H9 (cell line): ENCODE data around the gene CBFA2T2. TPM values are rescaled to one million over a fixed set of nuclear protein-coding genes. Genes with fewer than 3 reads are reported as not detected.

Experiments
- DNase-seq: peaks from one replicate; pipeline ENCODE4 v3.0.0-alpha.2; 2017
- H2AFZ ChIP-seq: one replicate; pipeline ENCODE4 v1.6.1; 2013; ENCODE audit warnings: mild to moderate bottlenecking, low read length, control low read depth, moderate library complexity
- H2AK5ac ChIP-seq: 2 replicates; pipeline ENCODE4 v1.6.1; 2013; ENCODE audit warnings: low read length, control low read depth, mixed read lengths; ENCODE audit not compliant: insufficient read length
- H2BK120ac ChIP-seq: one replicate; pipeline ENCODE4 v1.6.1; 2013; ENCODE audit warnings: low read depth, mild to moderate bottlenecking, low read length, control low read depth, inconsistent platforms; ENCODE audit not compliant: poor library complexity, severe bottlenecking
- H2BK12ac ChIP-seq: 2 replicates; pipeline ENCODE4 v1.6.1; 2013; ENCODE audit warnings: low read length, control low read depth, mixed read lengths, low read depth; ENCODE audit not compliant: insufficient read length
- H2BK15ac ChIP-seq: 2 replicates; pipeline ENCODE4 v1.6.1; 2013; ENCODE audit warnings: low read depth, low read length, control low read depth
- H2BK20ac ChIP-seq: one replicate; pipeline ENCODE4 v1.6.1; 2013; ENCODE audit warnings: low read depth, mild to moderate bottlenecking, low read length, control low read depth, inconsistent platforms; ENCODE audit not compliant: poor library complexity, severe bottlenecking
- H2BK5ac ChIP-seq: 2 replicates; pipeline ENCODE4 v1.6.1; 2013; ENCODE audit warnings: low read length, control low read depth, mixed read lengths; ENCODE audit not compliant: insufficient read length
- H3K14ac ChIP-seq: 2 replicates; pipeline ENCODE4 v1.6.1; 2013; ENCODE audit warnings: low read length, control low read depth; ENCODE audit not compliant: insufficient read depth
- H3K18ac ChIP-seq: 2 replicates; pipeline ENCODE4 v1.6.1; 2013; ENCODE audit warnings: low read depth, mild to moderate bottlenecking, mixed read lengths, low read length, control low read depth; ENCODE audit not compliant: insufficient read length
- H3K23ac ChIP-seq: 2 replicates; pipeline ENCODE4 v1.6.1; 2013; ENCODE audit warnings: low read length, control low read depth, mixed read lengths, low read depth; ENCODE audit not compliant: insufficient read length
- H3K23me2 ChIP-seq: 2 replicates; pipeline ENCODE4 v1.6.1; 2013; ENCODE audit warnings: low read depth, mild to moderate bottlenecking, mixed read lengths, low read length, control low read depth; ENCODE audit not compliant: insufficient read length, poor library complexity, severe bottlenecking
- H3K27ac ChIP-seq: 2 replicates; pipeline ENCODE4 v1.5.1; 2013; ENCODE audit warnings: low read length, control low read depth, mixed read lengths, low read depth; ENCODE audit not compliant: insufficient read length
- H3K27me3 ChIP-seq: 2 replicates; pipeline ENCODE4 v1.6.1; 2013; ENCODE audit warnings: low read length, control low read depth, inconsistent platforms; ENCODE audit not compliant: insufficient read depth
- H3K4ac ChIP-seq: 2 replicates; pipeline ENCODE4 v1.6.1; 2013; ENCODE audit warnings: low read depth, mild to moderate bottlenecking, control low read depth, inconsistent platforms, low read length, moderate library complexity
- H3K4me1 ChIP-seq: 2 replicates; pipeline ENCODE4 v1.6.1; 2013; ENCODE audit warnings: low read length, control low read depth, inconsistent platforms; ENCODE audit not compliant: insufficient read depth
- H3K4me2 ChIP-seq: 2 replicates; pipeline ENCODE4 v1.6.1; 2013; ENCODE audit warnings: low read length, control low read depth, mixed read lengths; ENCODE audit not compliant: insufficient read length, insufficient read depth
- H3K56ac ChIP-seq: 2 replicates; pipeline ENCODE4 v1.6.1; 2013; ENCODE audit warnings: low read depth, mild to moderate bottlenecking, mixed read lengths, low read length, control low read depth; ENCODE audit not compliant: insufficient read length
- H3K79me1 ChIP-seq: 2 replicates; pipeline ENCODE4 v1.6.1; 2013; ENCODE audit warnings: low read depth, mild to moderate bottlenecking, moderate library complexity, low read length, control low read depth, inconsistent platforms; ENCODE audit not compliant: insufficient read depth, poor library complexity, severe bottlenecking
- H3K79me2 ChIP-seq: 2 replicates; pipeline ENCODE4 v1.6.1; 2013; ENCODE audit warnings: low read length, control low read depth, inconsistent platforms; ENCODE audit not compliant: insufficient read depth
- H3K9ac ChIP-seq: 2 replicates; pipeline ENCODE4 v1.6.1; 2013; ENCODE audit warnings: low read length, control low read depth, mixed read lengths; ENCODE audit not compliant: insufficient read length; ENCODE audit errors: extremely low read depth
- H3K9me3 ChIP-seq: one replicate; pipeline ENCODE4 v1.6.1; 2013; ENCODE audit warnings: low read depth, low read length, inconsistent platforms; ENCODE audit not compliant: control insufficient read depth
- H3T11ph ChIP-seq: one replicate; pipeline ENCODE4 v1.6.1; 2013; ENCODE audit warnings: mild to moderate bottlenecking, low read length, control low read depth, inconsistent platforms
- H4K20me1 ChIP-seq: one replicate; pipeline ENCODE4 v1.6.1; 2013; ENCODE audit not compliant: control insufficient read depth, insufficient read length, insufficient read depth
- H4K5ac ChIP-seq: 2 replicates; pipeline ENCODE4 v1.6.1; 2013; ENCODE audit warnings: low read depth, mild to moderate bottlenecking, mixed read lengths, low read length, control low read depth; ENCODE audit not compliant: insufficient read length
- H4K8ac ChIP-seq: replicated peaks from 2 replicates; pipeline ENCODE4 v1.6.1; 2013; ENCODE audit warnings: low read length, control low read depth, mixed read lengths, low read depth; ENCODE audit not compliant: insufficient read length
- H4K91ac ChIP-seq: 2 replicates; pipeline ENCODE4 v1.6.1; 2013; ENCODE audit warnings: low read depth, mild to moderate bottlenecking, moderate library complexity, mixed read lengths, low read length, control low read depth; ENCODE audit not compliant: insufficient read length
- H3K27ac Mint-ChIP-seq, 3 experiments: 2 replicates in 2 of 3; 3 replicates in 1 of 3; pipeline ENCODE4 v1.8.0; 2020 to 2021; ENCODE audit warnings: mixed read lengths in 3 of 3, mild to moderate bottlenecking in 1 of 3, moderate library complexity in 1 of 3
- H3K27me3 Mint-ChIP-seq: 2 replicates; pipeline ENCODE4 v1.8.0; 2021; ENCODE audit warnings: low read depth, mild to moderate bottlenecking, moderate library complexity, mixed read lengths
- H3K36me3 Mint-ChIP-seq, 3 experiments: 2 replicates in 2 of 3; 3 replicates in 1 of 3; pipeline ENCODE4 v1.8.0; 2020 to 2021; ENCODE audit warnings: low read depth in 3 of 3, mixed read lengths in 3 of 3; ENCODE audit not compliant: insufficient read depth in 1 of 3
- H3K4me1 Mint-ChIP-seq, 2 experiments: 2 replicates each; pipeline ENCODE4 v1.8.0; 2020; ENCODE audit warnings: mixed read lengths in 2 of 2
- H3K4me3 Mint-ChIP-seq, 2 experiments: 2 replicates in 1 of 2; 3 replicates in 1 of 2; pipeline ENCODE4 v1.8.0; 2020 to 2021; ENCODE audit warnings: mild to moderate bottlenecking in 2 of 2, mixed read lengths in 2 of 2, moderate library complexity in 1 of 2
- H3K9me3 Mint-ChIP-seq, 2 experiments: 2 replicates in 1 of 2; 3 replicates in 1 of 2; pipeline ENCODE4 v1.8.0; 2020; ENCODE audit warnings: mild to moderate bottlenecking in 2 of 2, mixed read lengths in 2 of 2, moderate library complexity in 1 of 2
- CTCF ChIP-seq: fragments of 200-600 bp; sonication (generic); conservative IDR thresholded peaks from 3 replicates; pipeline ENCODE4 v1.8.0; 2021; ENCODE audit warnings: antibody characterized with exemption, mild to moderate bottlenecking
- WGBS: extraction: QIAGEN DNeasy Blood & Tissue Kit; methylation state at CpG from one replicate; pipeline ENCODE4 v1.1.7; 2013; ENCODE audit warnings: missing lambda C conversion rate, low lambda C conversion rate, mixed read lengths; ENCODE audit not compliant: insufficient read length; ENCODE audit errors: extremely low coverage; 5-methylcytosine and 5-hydroxymethylcytosine counted together
- total RNA-seq: library from RNA; stranded (reverse); gene quantifications from 2 replicates; pipeline ENCODE4 v1.2.1, GENCODE V29; 2021

The CBFA2T2 gene
- total RNA-seq, 1 experiment from 2014 or later: 11.2 TPM

GRCh38 chr20:33629979-33630378, 140.1 kb downstream of the CBFA2T2 start:
- Histone ChIP-seq H4K20me1 (no peaks in the 10 kb centered on the region), H3T11ph (no peak overlapping the region), H3K23me2 (no peaks in the 10 kb centered on the region), H3K9me3 (no peaks in the 10 kb centered on the region), H4K5ac (no peak overlapping the region), H3K4me1 (no peaks in the 10 kb centered on the region), H2AFZ (no peak overlapping the region), H2AK5ac (no peak overlapping the region), H4K91ac (no peak overlapping the region), H3K14ac (no peak overlapping the region; the same call in 1 of the 2 replicates), H3K4ac (no peak overlapping the region), H3K27ac (no peak overlapping the region), H2BK12ac (no peak overlapping the region), H3K79me2 (no peaks in the 10 kb centered on the region), H3K23ac (no peak overlapping the region), H3K56ac (no peak overlapping the region), H2BK5ac (no peak overlapping the region), H2BK120ac (no peak overlapping the region), H2BK15ac (no peak overlapping the region), H3K4me2 (no peak overlapping the region), H2BK20ac (no peak overlapping the region), H3K27me3 (no peaks in the 10 kb centered on the region), H3K79me1 (no peaks in the 10 kb centered on the region), H3K9ac (no peak overlapping the region), H4K8ac (no peak overlapping the region), H3K18ac (no peak overlapping the region)
- Mint-ChIP-seq H3K4me1 (no peaks in the 10 kb centered on the region), H3K27ac (peak overlapping the region in 1 of 3 experiments; percentile 66; a peak in 2 of 7 replicates), H3K4me3 (no peak overlapping the region), H3K9me3 (no peaks in the 10 kb centered on the region), H3K27me3 (no peaks in the 10 kb centered on the region), H3K36me3 (peaks cover 13 to 72% (median 38%) of the 10 kb centered on the region in 3 experiments; a peak in 6 of 7 replicates)
- no CpG with 5 or more reads among the region's 5 CpGs for WGBS
- TF ChIP-seq CTCF: no peak
- DNase-seq: no peak
